HCT116 (cell line): Measurements from ENCODE around the gene MDFIC. TPM values are rescaled to one million over a fixed set of nuclear protein-coding genes. Genes with fewer than 3 reads are reported as not detected.

Source experiments
- ATAC-seq: fragments of 200-7000 bp; cut with Tn5 transposase; 2 replicates; pipeline ENCODE4 v1.9.1; 2020; ENCODE audit warnings: mild to moderate bottlenecking, moderate library complexity
- BruUV-seq: library from RNA; stranded (reverse); fragments of 400-500 nt; replicated peaks from 2 replicates; lab custom pipeline; 2021; lab: Mats Ljungman, UMichigan
- CTCF ChIA-PET: fragments of 300-600 bp; sonication (Branson Sonifier 250); formaldehyde crosslinking; loops from one replicate; lab custom pipeline; 2021; ENCODE audit warnings: antibody characterized with exemption; lab: Charles Lee
- POLR2A ChIA-PET: fragments of 300-600, 350-600 bp; sonication (Branson Sonifier 250); formaldehyde crosslinking; loops from one replicate; lab custom pipeline; 2021; ENCODE audit warnings: antibody characterized with exemption; lab: Charles Lee
- RAD21 ChIA-PET, 2 experiments: fragments of 300-600 bp; sonication (Branson Sonifier 250); formaldehyde crosslinking; loops; one replicate each; lab custom pipeline; 2023; ENCODE audit warnings: low total read pairs in 2 of 2; ENCODE audit not compliant: uncharacterized antibody in 2 of 2, unreplicated experiment in 2 of 2, low non-redundant PET in 1 of 2; lab: Charles Lee
- DNase-seq: peaks from one replicate; pipeline ENCODE4 v3.0.0-alpha.2; 2010; ENCODE audit warnings: low read depth, low spot score
- H2AFZ ChIP-seq: fragments of 200-600 bp; shearing (Covaris generic), sonication (generic); 2 replicates; pipeline ENCODE4 v1.6.1; 2017; ENCODE audit warnings: low read depth, mixed run types, mixed read lengths, antibody characterized with exemption, low read length; ENCODE audit not compliant: poor library complexity, severe bottlenecking
- H3K27ac ChIP-seq: 2 replicates; pipeline ENCODE4 v1.5.1; 2012; ENCODE audit warnings: low read depth, low read length
- H3K27me3 ChIP-seq: fragments of 200-600 bp; sonication (generic); 2 replicates; pipeline ENCODE4 v1.6.1; 2016; ENCODE audit warnings: mixed run types, low read length, mixed read lengths; ENCODE audit not compliant: insufficient read depth
- H3K36me3 ChIP-seq, 2 experiments: fragments of 200-500 bp in 1 of 2; fragments of 200-600 bp in 1 of 2; sonication (Bioruptor generic) in 1 of 2; sonication (generic) in 1 of 2; 2 replicates each; pipeline versions ENCODE4 v1.5.1 to v1.6.1; 2014 to 2016; ENCODE audit warnings: low read length in 2 of 2, inconsistent platforms in 1 of 2, mixed read lengths in 1 of 2, mixed run types in 1 of 2; ENCODE audit not compliant: insufficient read depth in 2 of 2, control insufficient read depth in 1 of 2
- H3K4me1 ChIP-seq, 2 experiments: fragments of 200-600 bp in 1 of 2; sonication (generic) in 1 of 2; 2 replicates each; pipeline versions ENCODE4 v1.5.1 to v1.6.1; 2012 to 2017; ENCODE audit warnings: low read length in 2 of 2, inconsistent platforms in 1 of 2, mild to moderate bottlenecking in 1 of 2, mixed read lengths in 1 of 2, mixed run types in 1 of 2, moderate library complexity in 1 of 2; ENCODE audit not compliant: insufficient read depth in 2 of 2, control insufficient read depth in 1 of 2
- H3K4me2 ChIP-seq: fragments of 200-600 bp; sonication (generic); 2 replicates; pipeline ENCODE4 v1.6.1; 2017; ENCODE audit warnings: mixed run types, low read length, mixed read lengths
- H3K4me3 ChIP-seq, 2 experiments: fragments of 200-600 bp in 1 of 2; sonication (generic) in 1 of 2; replicated peaks in 1 of 2; 2 replicates each; pipeline ENCODE4 v1.5.1; 2011 to 2016; ENCODE audit warnings: low read length in 2 of 2, control low read depth in 1 of 2, low read depth in 1 of 2, mild to moderate bottlenecking in 1 of 2, mixed read lengths in 1 of 2, mixed run types in 1 of 2
- H3K79me2 ChIP-seq: fragments of 200-600 bp; sonication (generic); 2 replicates; pipeline ENCODE4 v1.6.1; 2017; ENCODE audit warnings: mild to moderate bottlenecking, mixed run types, low read length, moderate library complexity, mixed read lengths; ENCODE audit not compliant: insufficient read depth
- H3K9ac ChIP-seq: fragments of 200-600 bp; sonication (generic); 2 replicates; pipeline ENCODE4 v1.6.1; 2016; ENCODE audit warnings: low read length, mixed read lengths
- H3K9me2 ChIP-seq: fragments of 200-600 bp; sonication (generic), shearing (Covaris generic); 2 replicates; pipeline ENCODE4 v1.6.1; 2017; ENCODE audit warnings: mixed run types, mild to moderate bottlenecking, moderate library complexity; ENCODE audit not compliant: insufficient read depth
- H3K9me3 ChIP-seq, 2 experiments: fragments of 200-500 bp in 1 of 2; fragments of 200-600 bp in 1 of 2; sonication (Bioruptor generic) in 1 of 2; sonication (generic) in 1 of 2; 2 replicates each; pipeline ENCODE4 v1.6.1; 2014 to 2017; ENCODE audit warnings: low read length in 2 of 2, mixed read lengths in 2 of 2, inconsistent platforms in 1 of 2, low read depth in 1 of 2, mild to moderate bottlenecking in 1 of 2, mixed run types in 1 of 2, moderate library complexity in 1 of 2; ENCODE audit not compliant: control insufficient read depth in 1 of 2, insufficient read depth in 1 of 2
- H4K20me1 ChIP-seq: fragments of 200-600 bp; sonication (generic), shearing (Covaris generic); 2 replicates; pipeline ENCODE4 v1.6.1; 2017; ENCODE audit warnings: mixed run types, mild to moderate bottlenecking, moderate library complexity; ENCODE audit not compliant: insufficient read depth
- CBX3 ChIP-seq: IDR thresholded peaks from 2 replicates; pipeline ENCODE4 v1.6.1; 2012; ENCODE audit warnings: low read depth
- CEBPB ChIP-seq: IDR thresholded peaks from 2 replicates; pipeline ENCODE4 v1.6.1; 2012; ENCODE audit warnings: low read depth
- CTCF ChIP-seq, 3 experiments: fragments of 200-600 bp in 1 of 3; sonication (generic) in 1 of 3; IDR thresholded peaks in 2 of 3; conservative IDR thresholded peaks in 1 of 3; 2 replicates each; pipeline ENCODE4 v1.5.1; 2012 to 2017; ENCODE audit warnings: low read depth in 2 of 3, low read length in 2 of 3, antibody characterized with exemption in 1 of 3, borderline replicate concordance in 1 of 3, control low read depth in 1 of 3, mild to moderate bottlenecking in 1 of 3, mixed read lengths in 1 of 3, mixed run types in 1 of 3, moderate library complexity in 1 of 3; ENCODE audit not compliant: insufficient read depth in 1 of 3
- ELF1 ChIP-seq: IDR thresholded peaks from 2 replicates; pipeline ENCODE4 v1.6.1; 2012; ENCODE audit warnings: low read depth, borderline replicate concordance
- EZH2 ChIP-seq: fragments of 200-600 bp; sonication (generic); IDR thresholded peaks from 2 replicates; pipeline ENCODE4 v1.6.1; 2017; ENCODE audit warnings: antibody characterized with exemption, mixed run types
- EZH2phosphoT487 ChIP-seq: fragments of 200-600 bp; IDR thresholded peaks from 2 replicates; pipeline ENCODE4 v1.6.1; 2018; ENCODE audit warnings: antibody characterized with exemption, borderline replicate concordance
- FOSL1 ChIP-seq: IDR thresholded peaks from 2 replicates; pipeline ENCODE4 v1.6.1; 2012; ENCODE audit warnings: low read depth
- RAD21 ChIP-seq: IDR thresholded peaks from 2 replicates; pipeline ENCODE4 v1.6.1; 2012; ENCODE audit warnings: low read depth, mild to moderate bottlenecking
- SIN3A ChIP-seq: IDR thresholded peaks from 2 replicates; pipeline ENCODE4 v1.6.1; 2012; ENCODE audit warnings: low read depth
- SP1 ChIP-seq: IDR thresholded peaks from 2 replicates; pipeline ENCODE4 v1.6.1; 2012; ENCODE audit warnings: low read depth
- SRF ChIP-seq: IDR thresholded peaks from 2 replicates; pipeline ENCODE4 v1.6.1; 2012; ENCODE audit warnings: low read depth
- YY1 ChIP-seq: IDR thresholded peaks from 2 replicates; pipeline ENCODE4 v1.6.1; 2011; ENCODE audit warnings: low read length, low read depth, moderate library complexity, mild to moderate bottlenecking; ENCODE audit not compliant: insufficient replicate concordance; ENCODE audit errors: extremely low read depth
- ZNF274 ChIP-seq: fragments of 200-500 bp; sonication (Bioruptor generic); IDR thresholded peaks from 2 replicates; pipeline ENCODE4 v1.6.1; 2014; ENCODE audit warnings: mild to moderate bottlenecking, low read depth, low read length, inconsistent platforms
- intact Hi-C: fragments of 100-400 bp; cut with micrococcal nuclease; formaldehyde crosslinking; loops from 2 replicates; pipeline ENCODE4 v1.10.0; 2022
- total RNA-seq: library from RNA; stranded (reverse); gene quantifications from one replicate; pipeline ENCODE4 v1.2.1, GENCODE V29; 2021; ENCODE audit not compliant: unreplicated experiment
- TF ChIP-seq, protein P1 (sequence below): IDR thresholded peaks from 2 replicates; pipeline ENCODE4 v1.6.1; 2012
- TF ChIP-seq, protein P2 (sequence below): IDR thresholded peaks from 2 replicates; pipeline ENCODE4 v1.6.1; 2012

MDFIC gene
- total RNA-seq, 1 experiment from 2014 or later: 8.3 TPM

- Histone ChIP-seq H4K20me1 (no peaks in the 10 kb centered on the region), H3K36me3 (no peaks in the 10 kb centered on the region), H3K27me3 (no peaks in the 10 kb centered on the region), H3K4me3 (no peak overlapping the region), H3K9me2 (no peaks in the 10 kb centered on the region)
- TF ChIP-seq, protein P1, sequence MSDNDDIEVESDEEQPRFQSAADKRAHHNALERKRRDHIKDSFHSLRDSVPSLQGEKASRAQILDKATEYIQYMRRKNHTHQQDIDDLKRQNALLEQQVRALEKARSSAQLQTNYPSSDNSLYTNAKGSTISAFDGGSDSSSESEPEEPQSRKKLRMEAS: no peak
- no peak for TF ChIP-seq CEBPB
- TF ChIP-seq SRF: no peak
- no peak for TF ChIP-seq ZNF274
- TF ChIP-seq CTCF (IDR thresholded peaks at IDR 0.05 in 2 of 3, conservative IDR thresholded peaks at IDR 0.05 in 1 of 3; ENCODE audit: borderline replicate concordance in 1 of 3, insufficient read depth in 1 of 3, low read depth in 2 of 3, low read length in 2 of 3): no peak
- TF ChIP-seq CBX3: no peak
- no peak for TF ChIP-seq EZH2
- TF ChIP-seq, all 23 proteins: peak for 0
- H3K9me3 ChIP-seq: no peaks in the 10 kb centered on the region
- no peak overlapping the region for H2AFZ ChIP-seq
- peaks cover 0 to 9% of the 10 kb centered on the region in 2 experiments; a peak in 2 of 4 replicates for H3K4me1 ChIP-seq
- ChIA-PET CTCF (no interaction called here), POLR2A (no interaction called here), RAD21 (no interaction called here)
- H3K79me2 ChIP-seq: no peaks in the 10 kb centered on the region
- intact Hi-C loops: no loop called here
- no peak for DNase-seq
- no peak for ATAC-seq
- H3K27ac ChIP-seq: no peak overlapping the region
- no TSS peak for BruUV-seq
- H3K4me2 ChIP-seq: no peak overlapping the region
- H3K9ac ChIP-seq: no peak overlapping the region
Observed at GRCh38 chr7:114919587-114919986, 2.3 kb upstream of the MDFIC start.

DNA sequence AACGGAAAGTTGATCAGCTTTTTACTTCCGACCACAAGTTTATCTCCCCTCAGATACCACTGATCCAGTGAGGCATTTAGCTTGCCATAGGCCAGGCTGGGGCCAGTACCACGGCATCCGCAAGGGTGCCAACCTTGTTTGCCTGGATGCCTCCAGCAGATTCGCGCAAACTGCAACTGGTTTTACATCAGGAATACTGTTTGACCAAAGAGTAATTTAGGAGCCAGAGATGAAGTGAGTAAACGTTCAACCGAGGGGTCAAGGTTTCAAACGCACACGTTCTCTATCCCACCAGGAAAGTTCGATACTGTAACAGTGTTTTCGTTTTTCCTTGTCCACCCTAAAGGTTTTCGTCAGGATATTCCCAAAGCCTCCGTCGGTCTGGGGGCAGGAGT lies 266 bp upstream of the MDFIC start:
- ChIA-PET RAD21 (no interaction called here), CTCF (no interaction called here), POLR2A (no interaction called here)
- ATAC-seq (no peak), DNase-seq (no peak)
- intact Hi-C loops: no loop called here
- Histone ChIP-seq H3K9me3 (no peaks in the 10 kb centered on the region), H3K4me2 (peak overlapping the region; percentile 74), H3K36me3 (no peaks in the 10 kb centered on the region), H3K27me3 (no peaks in the 10 kb centered on the region), H3K27ac (0 out of 2 replicates have a peak overlapping the region, but pooled peaks have one; percentile 50), H3K4me1 (peaks cover 0 to 9% of the 10 kb centered on the region in 2 experiments; a peak in 2 of 4 replicates), H3K79me2 (no peaks in the 10 kb centered on the region), H3K9me2 (no peaks in the 10 kb centered on the region), H4K20me1 (no peaks in the 10 kb centered on the region), H2AFZ (peak overlapping the region; percentile 79), H3K4me3 (peak overlapping the region; percentile 52 to 61), H3K9ac (peak overlapping the region; percentile 65; the same call in 1 of the 2 replicates)
- BruUV-seq: no TSS peak
- TF ChIP-seq RAD21 (no peak), ELF1 (no peak), ZNF274 (no peak), CEBPB (no peak), SIN3A (no peak), SRF (no peak), EZH2phosphoT487 (no peak), FOSL1 (no peak), SP1 (no peak), EZH2 (no peak), CTCF (IDR thresholded peaks at IDR 0.05 in 2 of 3, conservative IDR thresholded peaks at IDR 0.05 in 1 of 3; ENCODE audit: borderline replicate concordance in 1 of 3, insufficient read depth in 1 of 3, low read depth in 2 of 3, low read length in 2 of 3) (no peak), CBX3 (no peak), YY1 (no peak)
- TF ChIP-seq, protein P1: no peak
- TF ChIP-seq, protein P2, sequence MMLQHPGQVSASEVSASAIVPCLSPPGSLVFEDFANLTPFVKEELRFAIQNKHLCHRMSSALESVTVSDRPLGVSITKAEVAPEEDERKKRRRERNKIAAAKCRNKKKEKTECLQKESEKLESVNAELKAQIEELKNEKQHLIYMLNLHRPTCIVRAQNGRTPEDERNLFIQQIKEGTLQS: no peak
